Thyroid gland (tissue), 4 donors: ENCODE results near the gene ZNF561. TPM values are rescaled to one million over a fixed set of nuclear protein-coding genes. Genes with fewer than 3 reads are reported as not detected.

Experiments used
- DNase-seq, 2 donors: peaks; one replicate each; pipeline ENCODE4 v3.0.0-alpha.2; 2019
- H3K27ac ChIP-seq, 3 donors: fragments of 200-600 bp; sonication (generic); 1 replicate in 2 of 3; 2 replicates in 1 of 3; pipeline ENCODE4 v1.5.1; 2016 to 2019; ENCODE audit warnings: mild to moderate bottlenecking in 1 of 3, moderate library complexity in 1 of 3
- H3K27me3 ChIP-seq: fragments of 200-600 bp; sonication (generic); one replicate; pipeline ENCODE4 v1.5.1; 2019
- H3K36me3 ChIP-seq, 2 donors: fragments of 200-600 bp; sonication (generic); one replicate each; pipeline ENCODE4 v1.5.1; 2016 to 2019
- H3K4me1 ChIP-seq, 2 donors: fragments of 200-600 bp; sonication (generic); one replicate each; pipeline ENCODE4 v1.5.1; 2017 to 2019
- H3K4me3 ChIP-seq, 3 donors: fragments of 200-600 bp; sonication (generic); replicated peaks in 1 of 3; 1 replicate in 2 of 3; 2 replicates in 1 of 3; pipeline ENCODE4 v1.5.1; 2016; ENCODE audit warnings: mild to moderate bottlenecking in 1 of 3
- H3K9me3 ChIP-seq: fragments of 200-600 bp; sonication (generic); one replicate; pipeline ENCODE4 v1.5.1; 2017
- CTCF ChIP-seq, 6 experiments: fragments of 200-600 bp in 3 of 6; fragments of 450-650 bp in 3 of 6; sonication (generic) in 3 of 6; IDR thresholded peaks; one replicate each; pipeline ENCODE4 v1.5.1; 2016 to 2019; ENCODE audit warnings: antibody characterized with exemption in 6 of 6, mild to moderate bottlenecking in 2 of 6, inconsistent platforms in 1 of 6, moderate library complexity in 1 of 6
- POLR2A ChIP-seq, 2 donors: fragments of 450-650 bp; IDR thresholded peaks; one replicate each; pipeline ENCODE4 v1.6.1; 2017; ENCODE audit warnings: antibody characterized with exemption in 2 of 2, mild to moderate bottlenecking in 2 of 2, moderate library complexity in 1 of 2
- WGBS, 2 donors: methylation state at CpG; one replicate each; pipeline ENCODE4 v1.1.5; 2017; 5-methylcytosine and 5-hydroxymethylcytosine counted together
- intact Hi-C: fragments of 100-400 bp; cut with DNase I; formaldehyde crosslinking; loops from one replicate; pipeline ENCODE4 v1.15.1; 2023
- total RNA-seq, 4 donors: library from RNA; depleted of rRNA; stranded (reverse); fragments of >200 nt; gene quantifications; one replicate each; pipeline ENCODE4 v1.2.3, GENCODE V29; 2016

The ZNF561 gene
- total RNA-seq, 4 donors from 2014 or later = 35.3 to 40.7 (median 39.3) TPM

- intact Hi-C loops = no loop called here
- H3K4me3 ChIP-seq = no peak overlapping the region
- H3K27me3 ChIP-seq = no peaks in the 10 kb centered on the region
- no peaks in the 10 kb centered on the region for H3K9me3 ChIP-seq
- 93 to 97% methylated on average over 2 of the region's 2 CpGs for WGBS, 2 donors
- H3K36me3 ChIP-seq = peaks cover 61 to 67% of the 10 kb centered on the region in 2 donors
- TF ChIP-seq CTCF (IDR thresholded peaks at IDR 0.05) (no peak), POLR2A (IDR thresholded peaks at IDR 0.05) (no peak)
- H3K27ac ChIP-seq = no peak overlapping the region
- H3K4me1 ChIP-seq = no peaks in the 10 kb centered on the region
- no peak for DNase-seq
Observed at GRCh38 chr19:9610484-9611113, 10.4 kb downstream of the ZNF561 start.

GRCh38 chr19:9608912-9609311, 12.1 kb downstream of the ZNF561 start:
- 85 to 93% methylated on average over 5 of the region's 5 CpGs for WGBS, 2 donors
- H3K36me3 ChIP-seq = peaks cover 46 to 50% of the 10 kb centered on the region in 2 donors
- intact Hi-C loops = no loop called here

GRCh38 chr19:9597027-9597426, 24.0 kb downstream of the ZNF561 start:
- intact Hi-C loops = no loop called here
- H3K27me3 ChIP-seq = no peaks in the 10 kb centered on the region
- DNase-seq = no peak
- H3K9me3 ChIP-seq = no peaks in the 10 kb centered on the region
- H3K4me3 ChIP-seq = no peak overlapping the region
- no peak overlapping the region for H3K27ac ChIP-seq
- TF ChIP-seq POLR2A (IDR thresholded peaks at IDR 0.05) = no peak
- TF ChIP-seq CTCF (IDR thresholded peaks at IDR 0.05) = no peak
- H3K4me1 ChIP-seq = no peaks in the 10 kb centered on the region
- no peaks in the 10 kb centered on the region for H3K36me3 ChIP-seq
- 81 to 89% methylated on average over 3 of the region's 3 CpGs for WGBS, 2 donors

More at GRCh38 chr19:9608912-9609311, 12.1 kb downstream of the ZNF561 start:
- Histone ChIP-seq H3K27me3 (no peaks in the 10 kb centered on the region), H3K9me3 (no peaks in the 10 kb centered on the region), H3K4me1 (no peaks in the 10 kb centered on the region), H3K4me3 (no peak overlapping the region), H3K27ac (no peak overlapping the region)
- DNase-seq = no peak
- TF ChIP-seq POLR2A (IDR thresholded peaks at IDR 0.05) = no peak
- no peak for TF ChIP-seq CTCF (IDR thresholded peaks at IDR 0.05)

GRCh38 chr19:9586764-9587163, 34.3 kb downstream of the ZNF561 start:
- peak; percentile 77 to 81 for DNase-seq
- no peaks in the 10 kb centered on the region for H3K36me3 ChIP-seq
- intact Hi-C loops = no loop called here

More at GRCh38 chr19:9586764-9587163, 34.3 kb downstream of the ZNF561 start:
- Histone ChIP-seq H3K9me3 (no peaks in the 10 kb centered on the region), H3K4me3 (no peak overlapping the region), H3K27ac (no peak overlapping the region), H3K4me1 (peaks cover 4 to 15% of the 10 kb centered on the region in 2 donors), H3K27me3 (no peaks in the 10 kb centered on the region)
- TF ChIP-seq POLR2A (IDR thresholded peaks at IDR 0.05) = no peak
- TF ChIP-seq CTCF (IDR thresholded peaks at IDR 0.05) = peak; percentile 42 to 72 (median 62)
- 13 to 17% methylated on average over 7 of the region's 7 CpGs for WGBS, 2 donors
